Tibial nerve (tissue), 3 donors: ENCODE data around the gene METTL21A.

Source experiments
- CTCF ChIP-seq, 5 experiments: fragments of 200-600 bp in 3 of 5; fragments of 450-650 bp in 2 of 5; sonication (generic) in 3 of 5; IDR thresholded peaks; one replicate each; pipeline ENCODE4 v1.5.1; 2016 to 2019; ENCODE audit warnings: antibody characterized with exemption in 5 of 5, mild to moderate bottlenecking in 3 of 5, moderate library complexity in 2 of 5
- POLR2A ChIP-seq, 2 donors: fragments of 450-650 bp; IDR thresholded peaks; one replicate each; pipeline ENCODE4 v1.6.1; 2017; ENCODE audit warnings: antibody characterized with exemption in 2 of 2, mild to moderate bottlenecking in 2 of 2, moderate library complexity in 2 of 2

GRCh38 chr2:207633686-207634085 is 8.5 kb upstream of the METTL21A start:
- TF ChIP-seq CTCF (IDR thresholded peaks at IDR 0.05) (no peak), POLR2A (IDR thresholded peaks at IDR 0.05) (no peak)
